ENCODE results near the gene LAMA2. TPM values are rescaled to one million over a fixed set of nuclear protein-coding genes. Genes with fewer than 3 reads are reported as not detected.

LAMA2 gene
- total and polyA plus RNA-seq, 2 experiments from 2014 or later, result 11.1 to 57.5 TPM

DNA sequence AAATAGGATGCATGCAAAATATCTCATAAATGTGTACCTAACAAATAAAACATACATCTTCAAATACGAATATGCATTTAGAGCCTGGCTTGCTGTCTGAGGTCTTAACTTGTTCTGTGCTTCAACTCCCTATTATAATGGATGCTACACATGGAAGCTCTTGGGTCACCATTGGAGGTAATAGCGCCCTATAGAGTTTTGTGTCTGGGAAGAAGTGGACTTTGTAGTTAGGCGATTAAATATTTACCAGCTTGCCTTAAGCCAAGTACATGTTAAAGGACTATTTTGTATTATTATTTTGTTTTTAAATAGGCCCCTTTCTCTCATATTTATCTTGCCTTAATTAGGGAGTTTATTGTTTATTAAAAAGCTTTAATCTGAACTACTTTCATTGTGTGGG lies 107.4 kb downstream of the LAMA2 start:
- H3K36me3 ChIP-seq (replicated peaks; ENCODE audit: insufficient read depth, low read depth), result no peaks in the 10 kb centered on the region
- H2AFZ ChIP-seq, result no peak overlapping the region
- H3K9me2 ChIP-seq (replicated peaks; ENCODE audit: insufficient read depth), result no peaks in the 10 kb centered on the region
- H4K20me1 ChIP-seq (ENCODE audit: insufficient read depth, poor library complexity, severe bottlenecking), result no peaks in the 10 kb centered on the region
- WGBS (ENCODE audit: low lambda C conversion rate, missing lambda C conversion rate), result 85% methylated on average over 3 of the region's 3 CpGs
- TF ChIP-seq EZH2phosphoT487 (IDR thresholded peaks at IDR 0.05; ENCODE audit: low read depth, severe bottlenecking, unreplicated experiment) (no peak), EZH2 (IDR thresholded peaks at IDR 0.05; ENCODE audit: borderline replicate concordance) (no peak)
- TF ChIP-seq, protein P1, sequence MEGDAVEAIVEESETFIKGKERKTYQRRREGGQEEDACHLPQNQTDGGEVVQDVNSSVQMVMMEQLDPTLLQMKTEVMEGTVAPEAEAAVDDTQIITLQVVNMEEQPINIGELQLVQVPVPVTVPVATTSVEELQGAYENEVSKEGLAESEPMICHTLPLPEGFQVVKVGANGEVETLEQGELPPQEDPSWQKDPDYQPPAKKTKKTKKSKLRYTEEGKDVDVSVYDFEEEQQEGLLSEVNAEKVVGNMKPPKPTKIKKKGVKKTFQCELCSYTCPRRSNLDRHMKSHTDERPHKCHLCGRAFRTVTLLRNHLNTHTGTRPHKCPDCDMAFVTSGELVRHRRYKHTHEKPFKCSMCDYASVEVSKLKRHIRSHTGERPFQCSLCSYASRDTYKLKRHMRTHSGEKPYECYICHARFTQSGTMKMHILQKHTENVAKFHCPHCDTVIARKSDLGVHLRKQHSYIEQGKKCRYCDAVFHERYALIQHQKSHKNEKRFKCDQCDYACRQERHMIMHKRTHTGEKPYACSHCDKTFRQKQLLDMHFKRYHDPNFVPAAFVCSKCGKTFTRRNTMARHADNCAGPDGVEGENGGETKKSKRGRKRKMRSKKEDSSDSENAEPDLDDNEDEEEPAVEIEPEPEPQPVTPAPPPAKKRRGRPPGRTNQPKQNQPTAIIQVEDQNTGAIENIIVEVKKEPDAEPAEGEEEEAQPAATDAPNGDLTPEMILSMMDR (IDR thresholded peaks at IDR 0.05; ENCODE audit: poor library complexity), result no peak
- no peaks in the 10 kb centered on the region for H3K9me3 ChIP-seq (ENCODE audit: low read depth)
- DNase-seq (ENCODE audit: low spot score), result no peak
- no peaks in the 10 kb centered on the region for H3K4me1 ChIP-seq (ENCODE audit: insufficient read depth)
- H3K4me3 ChIP-seq, result no peak overlapping the region
- H3K27ac ChIP-seq, result no peak overlapping the region
- no peak overlapping the region for H3K4me2 ChIP-seq
- H3K27me3 ChIP-seq, result no peaks in the 10 kb centered on the region
- no peaks in the 10 kb centered on the region for H3K79me2 ChIP-seq

DNA sequence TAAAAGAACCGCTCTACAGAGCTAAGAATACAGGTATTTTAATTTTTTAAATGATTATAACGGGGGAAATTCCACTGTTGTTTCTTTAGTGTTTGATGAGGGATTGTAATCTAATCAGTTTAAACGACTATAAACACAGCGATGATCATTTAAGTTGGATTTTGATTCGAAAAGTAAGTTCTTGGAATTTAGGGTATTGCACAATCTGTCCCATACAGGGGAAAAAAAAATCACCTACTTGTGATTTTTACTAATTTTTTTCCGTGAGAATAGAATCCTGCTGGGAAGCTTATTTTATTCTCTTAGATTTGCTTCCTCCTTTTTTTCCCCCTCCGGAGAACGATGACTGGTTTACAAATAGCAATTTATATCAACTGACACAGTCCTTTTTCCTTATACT lies 108.0 kb downstream of the LAMA2 start:
- TF ChIP-seq EZH2 (IDR thresholded peaks at IDR 0.05; ENCODE audit: borderline replicate concordance) (no peak), EZH2phosphoT487 (IDR thresholded peaks at IDR 0.05; ENCODE audit: low read depth, severe bottlenecking, unreplicated experiment) (no peak)
- TF ChIP-seq, protein P1 (IDR thresholded peaks at IDR 0.05; ENCODE audit: poor library complexity), result no peak
- H3K36me3 ChIP-seq (replicated peaks; ENCODE audit: insufficient read depth, low read depth), result no peaks in the 10 kb centered on the region
- H3K27ac ChIP-seq, result no peak overlapping the region
- H4K20me1 ChIP-seq (ENCODE audit: insufficient read depth, poor library complexity, severe bottlenecking), result no peaks in the 10 kb centered on the region
- no peaks in the 10 kb centered on the region for H3K4me1 ChIP-seq (ENCODE audit: insufficient read depth)
- H2AFZ ChIP-seq, result no peak overlapping the region
- no peak for DNase-seq (ENCODE audit: low spot score)
- H3K9me3 ChIP-seq (ENCODE audit: low read depth), result no peaks in the 10 kb centered on the region
- 75% methylated on average over 8 of the region's 8 CpGs for WGBS (ENCODE audit: low lambda C conversion rate, missing lambda C conversion rate)
- no peak overlapping the region for H3K4me2 ChIP-seq
- no peak overlapping the region for H3K4me3 ChIP-seq
- no peaks in the 10 kb centered on the region for H3K79me2 ChIP-seq
- no peaks in the 10 kb centered on the region for H3K9me2 ChIP-seq (replicated peaks; ENCODE audit: insufficient read depth)
- no peaks in the 10 kb centered on the region for H3K27me3 ChIP-seq

DNA sequence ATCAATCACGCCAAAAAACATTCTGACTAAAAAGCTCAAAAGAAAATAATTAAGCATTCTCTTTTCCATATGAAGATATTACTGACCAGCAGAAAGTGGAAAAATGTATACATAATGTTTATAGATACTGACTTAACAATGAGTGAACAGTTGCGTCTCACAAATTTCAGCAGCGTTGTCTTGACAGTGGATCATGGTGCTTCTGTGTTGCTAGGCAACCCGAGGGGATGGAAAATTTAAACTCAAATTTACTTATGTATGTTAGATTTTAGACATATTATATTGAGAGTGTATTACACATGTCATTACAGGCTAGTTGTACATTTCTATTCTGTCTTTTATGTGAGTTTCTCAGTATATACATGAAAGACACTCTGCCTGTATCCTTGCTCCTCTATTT lies 110.2 kb downstream of the LAMA2 start:
- Histone ChIP-seq H3K9me3 (ENCODE audit: low read depth) (no peaks in the 10 kb centered on the region), H3K4me3 (no peak overlapping the region), H3K27me3 (no peaks in the 10 kb centered on the region), H2AFZ (no peak overlapping the region), H3K9me2 (replicated peaks; ENCODE audit: insufficient read depth) (no peaks in the 10 kb centered on the region), H3K36me3 (replicated peaks; ENCODE audit: insufficient read depth, low read depth) (no peaks in the 10 kb centered on the region), H3K4me2 (no peak overlapping the region), H3K27ac (no peak overlapping the region), H3K79me2 (no peaks in the 10 kb centered on the region), H3K4me1 (ENCODE audit: insufficient read depth) (no peaks in the 10 kb centered on the region), H4K20me1 (ENCODE audit: insufficient read depth, poor library complexity, severe bottlenecking) (no peaks in the 10 kb centered on the region)
- no peak for DNase-seq (ENCODE audit: low spot score)
- TF ChIP-seq, protein P1 (IDR thresholded peaks at IDR 0.05; ENCODE audit: poor library complexity), result no peak
- TF ChIP-seq EZH2phosphoT487 (IDR thresholded peaks at IDR 0.05; ENCODE audit: low read depth, severe bottlenecking, unreplicated experiment) (no peak), EZH2 (IDR thresholded peaks at IDR 0.05; ENCODE audit: borderline replicate concordance) (no peak)
- 94% methylated on average over 4 of the region's 4 CpGs for WGBS (ENCODE audit: low lambda C conversion rate, missing lambda C conversion rate)

DNA sequence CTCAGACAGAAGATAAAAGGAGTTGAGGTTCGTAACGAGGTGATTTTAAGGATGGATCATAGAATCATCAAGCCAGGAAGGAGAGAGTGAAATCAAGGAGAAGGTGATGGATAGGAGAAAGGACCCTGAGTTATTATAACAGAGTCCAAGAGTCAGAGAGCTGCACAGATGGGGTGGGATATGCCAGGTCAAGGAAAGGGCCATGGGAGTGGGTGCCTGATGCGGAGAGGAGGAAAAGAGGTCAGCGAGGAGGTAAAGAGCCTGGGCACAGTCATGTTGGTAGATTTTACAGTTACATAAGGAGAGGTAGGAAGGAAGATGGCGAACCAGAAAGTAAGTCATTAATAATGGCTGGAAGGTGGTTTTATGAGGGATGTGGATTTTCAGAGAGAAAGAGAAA lies 114.9 kb downstream of the LAMA2 start:
- no peaks in the 10 kb centered on the region for H4K20me1 ChIP-seq (ENCODE audit: insufficient read depth, poor library complexity, severe bottlenecking)
- no peak overlapping the region for H2AFZ ChIP-seq
- no peaks in the 10 kb centered on the region for H3K27me3 ChIP-seq
- DNase-seq (ENCODE audit: low spot score), result no peak
- H3K79me2 ChIP-seq, result no peaks in the 10 kb centered on the region
- no peak overlapping the region for H3K4me2 ChIP-seq
- H3K36me3 ChIP-seq (replicated peaks; ENCODE audit: insufficient read depth, low read depth), result no peaks in the 10 kb centered on the region
- TF ChIP-seq, protein P1 (IDR thresholded peaks at IDR 0.05; ENCODE audit: poor library complexity), result no peak
- TF ChIP-seq EZH2 (IDR thresholded peaks at IDR 0.05; ENCODE audit: borderline replicate concordance), result no peak
- TF ChIP-seq EZH2phosphoT487 (IDR thresholded peaks at IDR 0.05; ENCODE audit: low read depth, severe bottlenecking, unreplicated experiment), result no peak
- no peaks in the 10 kb centered on the region for H3K9me2 ChIP-seq (replicated peaks; ENCODE audit: insufficient read depth)
- no peak overlapping the region for H3K27ac ChIP-seq
- WGBS (ENCODE audit: low lambda C conversion rate, missing lambda C conversion rate), result 85% methylated on average over 5 of the region's 5 CpGs
- H3K4me3 ChIP-seq, result no peak overlapping the region
- no peaks in the 10 kb centered on the region for H3K4me1 ChIP-seq (ENCODE audit: insufficient read depth)
- H3K9me3 ChIP-seq (ENCODE audit: low read depth), result no peaks in the 10 kb centered on the region
